KMS-11 (cell line): ENCODE results near the gene CDH16.

Source experiments
- H2AFZ ChIP-seq: fragments of 200-600 bp; sonication (generic); 2 replicates; pipeline ENCODE4 v1.6.1; 2016; ENCODE audit warnings: antibody characterized with exemption, mixed run types, low read depth
- H3K27ac ChIP-seq: fragments of 200-600 bp; sonication (generic); 2 replicates; pipeline ENCODE4 v1.6.1; 2016; ENCODE audit warnings: mild to moderate bottlenecking, mixed run types
- H3K27me3 ChIP-seq: fragments of 200-600 bp; sonication (generic); 2 replicates; pipeline ENCODE4 v1.6.1; 2017; ENCODE audit warnings: mild to moderate bottlenecking, low read depth, mixed run types, moderate library complexity; ENCODE audit not compliant: insufficient read depth
- H3K36me3 ChIP-seq: fragments of 200-600 bp; sonication (generic); 2 replicates; pipeline ENCODE4 v1.6.1; 2017; ENCODE audit warnings: mild to moderate bottlenecking, mixed run types; ENCODE audit not compliant: insufficient read depth
- H3K4me1 ChIP-seq: fragments of 200-600 bp; sonication (generic); 2 replicates; pipeline ENCODE4 v1.6.1; 2016; ENCODE audit warnings: mild to moderate bottlenecking, low read depth, mixed run types; ENCODE audit not compliant: poor library complexity, severe bottlenecking
- H3K4me2 ChIP-seq: fragments of 200-600 bp; sonication (generic); 2 replicates; pipeline ENCODE4 v1.7.0; 2016; ENCODE audit warnings: mild to moderate bottlenecking, mixed run types
- H3K4me3 ChIP-seq: fragments of 200-600 bp; sonication (generic); IDR thresholded peaks from 2 replicates; pipeline ENCODE4 v1.6.1; 2017; ENCODE audit warnings: low read depth, low read length, mixed read lengths; ENCODE audit not compliant: insufficient read depth
- H3K79me2 ChIP-seq: fragments of 200-600 bp; sonication (generic); 2 replicates; pipeline ENCODE4 v1.6.1; 2016; ENCODE audit warnings: low read depth, mixed run types; ENCODE audit not compliant: insufficient read depth
- H3K9ac ChIP-seq: fragments of 200-600 bp; sonication (generic); 2 replicates; pipeline ENCODE4 v1.6.1; 2016; ENCODE audit warnings: mild to moderate bottlenecking, mixed run types
- H4K20me1 ChIP-seq: fragments of 200-600 bp; sonication (generic); 2 replicates; pipeline ENCODE4 v1.6.1; 2016; ENCODE audit warnings: mild to moderate bottlenecking, mixed run types; ENCODE audit not compliant: insufficient read depth
- CTCF ChIP-seq: fragments of 200-600 bp; sonication (generic); conservative IDR thresholded peaks from 2 replicates; pipeline ENCODE4 v1.6.1; 2017; ENCODE audit warnings: low read depth, mild to moderate bottlenecking, antibody characterized with exemption, low read length, moderate library complexity, mixed read lengths

CDH16 gene

GRCh38 chr16:66932076-66932475 lies 13.4 kb upstream of the CDH16 start:
- Histone ChIP-seq H2AFZ (no peak overlapping the region), H3K27me3 (no peaks in the 10 kb centered on the region), H3K4me1 (peaks cover 50% of the 10 kb centered on the region), H3K36me3 (no peaks in the 10 kb centered on the region), H3K79me2 (peaks cover 22% of the 10 kb centered on the region), H3K4me3 (no peak overlapping the region), H3K4me2 (no peak overlapping the region), H4K20me1 (no peaks in the 10 kb centered on the region), H3K9ac (no peak overlapping the region), H3K27ac (no peak overlapping the region)
- no peak for TF ChIP-seq CTCF

- Histone ChIP-seq H3K4me3 (no peak overlapping the region), H3K36me3 (no peaks in the 10 kb centered on the region), H3K27ac (no peak overlapping the region), H3K4me2 (no peak overlapping the region), H3K9ac (no peak overlapping the region), H3K27me3 (no peaks in the 10 kb centered on the region), H3K79me2 (peaks cover 22% of the 10 kb centered on the region), H2AFZ (no peak overlapping the region), H3K4me1 (peaks cover 54% of the 10 kb centered on the region), H4K20me1 (no peaks in the 10 kb centered on the region)
- TF ChIP-seq CTCF, result no peak
These were observed 13.0 kb upstream of the CDH16 start for GRCh38 chr16:66931665-66932064.

- Histone ChIP-seq H3K27ac (no peak overlapping the region), H3K9ac (no peak overlapping the region), H3K27me3 (0 out of 2 replicates have a peak, but pooled peaks cover 4% of the 10 kb centered on the region), H3K79me2 (peaks cover 18% of the 10 kb centered on the region), H4K20me1 (no peaks in the 10 kb centered on the region), H3K4me2 (no peak overlapping the region), H2AFZ (no peak overlapping the region), H3K4me1 (peaks cover 56% of the 10 kb centered on the region), H3K36me3 (no peaks in the 10 kb centered on the region), H3K4me3 (no peak overlapping the region)
- no peak for TF ChIP-seq CTCF
These were observed 11.5 kb upstream of the CDH16 start for GRCh38 chr16:66930189-66930588.

- peaks cover 13% of the 10 kb centered on the region for H3K79me2 ChIP-seq
- peak; percentile 70 for TF ChIP-seq CTCF
- no peak overlapping the region for H3K4me3 ChIP-seq
- no peak overlapping the region for H3K9ac ChIP-seq
- H3K27ac ChIP-seq, result peak overlapping the region; percentile 69; the same call in 1 of the 2 replicates
- peaks cover 55% of the 10 kb centered on the region for H3K4me1 ChIP-seq
- no peaks in the 10 kb centered on the region for H3K36me3 ChIP-seq
- H4K20me1 ChIP-seq, result no peaks in the 10 kb centered on the region
- no peak overlapping the region for H3K4me2 ChIP-seq
- H3K27me3 ChIP-seq, result 0 out of 2 replicates have a peak, but pooled peaks cover 5% of the 10 kb centered on the region
- H2AFZ ChIP-seq, result no peak overlapping the region
These were observed 10.2 kb upstream of the CDH16 start for GRCh38 chr16:66928702-66929388.
